Stimulated activated CD4-positive, alpha-beta T cell treated with anti-CD3 and anti-CD28 coated beads, Interleukin-4, amount 100 ng/mL, for 4 hours (primary cell): ENCODE results near the gene NFKBIE.
"Not testable (repeated sequence)": the region's sequence is repeated elsewhere in the genome, so short reads cannot be mapped to it uniquely, and the experiment has no call there.

Source experiments
- DNase-seq, 2 experiments: peaks; one replicate each; pipeline ENCODE4 v3.0.0-alpha.2; 2020

NFKBIE gene

GRCh38 chr6:44265007-44265721, at the start of gene NFKBIE:
TSS of gene NFKBIE (minus strand) at chr6:44265551. CDS start at chr6:44265346, 205 bp downstream.
- DNase-seq: peak; percentile 95 to 97

- not testable (repeated sequence) for DNase-seq
These were observed 49.3 kb upstream of the NFKBIE start for GRCh38 chr6:44314657-44315056.

GRCh38 chr6:44312901-44313788, 47.8 kb upstream of the NFKBIE start, which contains the start of gene AARS2:
TSS of gene AARS2 (minus strand) at chr6:44313347. CDS start at chr6:44313323, 24 bp downstream.
- DNase-seq: peak; percentile 87 to 96

- DNase-seq: no peak
These were observed 46.4 kb upstream of the NFKBIE start for GRCh38 chr6:44311767-44312166.

GRCh38 chr6:44311304-44311703, 46.0 kb upstream of the NFKBIE start:
- DNase-seq: no peak

- no peak for DNase-seq
These were observed 44.9 kb upstream of the NFKBIE start for GRCh38 chr6:44310241-44310640.

GRCh38 chr6:44309631-44310030, 44.3 kb upstream of the NFKBIE start:
- DNase-seq: no peak

- no peak for DNase-seq
These were observed 43.7 kb upstream of the NFKBIE start for GRCh38 chr6:44309092-44309491.

GRCh38 chr6:44307217-44307616, 41.9 kb upstream of the NFKBIE start:
- no peak for DNase-seq

- DNase-seq: no peak
These were observed 41.4 kb upstream of the NFKBIE start for GRCh38 chr6:44306710-44307109.

GRCh38 chr6:44305200-44305725, 39.9 kb upstream of the NFKBIE start:
- DNase-seq: no peak

- peak; percentile 26 to 36 for DNase-seq
These were observed 39.2 kb upstream of the NFKBIE start for GRCh38 chr6:44304282-44305199.

GRCh38 chr6:44303842-44304241, 38.5 kb upstream of the NFKBIE start:
- no peak for DNase-seq

- DNase-seq: no peak
These were observed 37.5 kb upstream of the NFKBIE start for GRCh38 chr6:44302856-44303255.

- DNase-seq: no peak
These were observed 36.6 kb upstream of the NFKBIE start for GRCh38 chr6:44301782-44302564.

- no peak for DNase-seq
These were observed 35.8 kb upstream of the NFKBIE start for GRCh38 chr6:44301106-44301505.

- DNase-seq: no peak
These were observed 35.0 kb upstream of the NFKBIE start for GRCh38 chr6:44300292-44300823.

- no peak for DNase-seq
These were observed 33.5 kb upstream of the NFKBIE start for GRCh38 chr6:44298864-44299263.

GRCh38 chr6:44298055-44298803, 32.9 kb upstream of the NFKBIE start:
- DNase-seq: no peak
